Activated naive CD4-positive, alpha-beta T cell (primary cell): Measurements from ENCODE around the gene OR5K1.

ENCODE experiments used
- DNase-seq, 4 experiments: peaks; one replicate each; lab custom pipeline; 2025; lab: John Stamatoyannopoulos, UW

OR5K1 gene

DNA sequence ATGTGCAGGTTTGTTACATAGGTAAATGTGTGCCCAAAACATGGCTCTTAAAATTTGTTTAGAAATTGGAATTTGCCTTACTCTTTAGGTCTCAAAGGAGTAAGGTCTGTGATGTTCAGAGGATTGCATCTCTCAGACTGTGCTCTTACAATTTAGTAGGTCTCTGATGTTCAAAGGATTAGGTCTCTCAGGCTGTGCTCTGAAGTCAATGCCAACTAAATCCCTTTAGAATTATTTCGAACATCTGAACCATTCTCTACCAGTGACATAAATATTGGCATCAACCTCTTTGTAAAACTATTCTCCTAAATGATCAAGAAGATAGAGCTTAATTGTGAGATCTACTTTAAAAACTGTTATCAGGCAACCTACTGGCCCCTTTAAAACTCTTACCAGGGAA is at the start of gene OR5K1:
Gene OR5K1 (plus strand): TSS at position 301 of the 400 bp plus-strand sequence. CDS start 6,376 bp downstream, outside the sequence.
- no peak for DNase-seq

DNA sequence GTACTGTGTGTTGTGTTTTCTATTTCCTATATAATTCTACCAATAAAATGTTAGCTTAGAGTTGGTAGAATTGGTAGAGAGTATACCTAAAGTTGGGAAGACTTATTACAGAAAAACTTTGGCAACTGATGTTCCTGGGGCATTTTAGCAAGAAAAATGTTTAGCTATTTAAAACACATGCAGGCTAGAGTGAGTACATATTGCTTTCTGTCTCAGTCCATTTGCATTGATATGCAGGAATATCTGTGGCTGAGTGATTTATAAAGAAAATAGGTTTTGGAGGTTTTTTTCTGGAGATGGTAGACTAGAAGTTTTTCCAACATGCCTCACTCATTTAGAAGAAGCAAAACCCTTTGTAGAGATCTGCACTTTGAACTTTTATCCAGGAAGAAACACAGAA is 30.4 kb upstream of the OR5K1 start:
- DNase-seq = no peak

DNA sequence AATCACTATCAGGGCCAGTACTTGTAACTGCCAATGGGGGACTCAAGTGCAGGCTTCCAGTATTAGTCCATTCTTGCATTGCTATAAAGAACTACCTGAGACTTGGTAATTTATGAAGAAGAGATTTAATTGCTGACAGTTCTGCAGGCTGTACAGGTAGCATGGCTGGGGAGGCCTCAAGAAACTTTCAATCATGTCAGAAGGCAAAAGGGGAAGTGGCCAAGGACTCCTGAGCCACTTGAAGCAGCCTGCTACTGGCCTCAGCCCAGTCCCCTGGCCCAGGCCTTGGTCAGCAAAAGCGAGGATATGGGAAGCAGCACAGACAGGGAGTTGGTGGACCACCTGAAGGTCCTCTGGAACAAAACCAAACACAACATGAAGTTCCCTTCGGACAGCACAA is 29.2 kb upstream of the OR5K1 start:
- DNase-seq = no peak

DNA sequence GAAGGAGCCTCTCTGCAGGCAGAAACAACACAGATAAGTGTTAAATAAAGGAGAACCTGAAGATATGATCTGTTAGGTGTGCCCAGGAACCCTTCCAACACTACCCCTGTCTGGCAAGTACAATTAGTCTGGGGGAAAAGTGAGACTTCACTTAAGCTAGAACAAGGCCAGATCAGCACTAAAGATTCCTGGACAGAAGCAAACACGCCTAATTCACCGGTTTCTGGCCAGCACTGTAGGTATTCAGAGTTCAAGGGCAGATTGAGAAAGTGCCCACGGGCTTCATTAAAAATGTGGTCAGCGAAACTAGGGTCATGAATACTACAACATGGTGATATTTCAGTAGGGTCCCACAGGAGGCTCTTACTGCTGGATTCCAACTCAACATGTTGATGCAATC is 28.6 kb upstream of the OR5K1 start:
- no peak for DNase-seq

DNA sequence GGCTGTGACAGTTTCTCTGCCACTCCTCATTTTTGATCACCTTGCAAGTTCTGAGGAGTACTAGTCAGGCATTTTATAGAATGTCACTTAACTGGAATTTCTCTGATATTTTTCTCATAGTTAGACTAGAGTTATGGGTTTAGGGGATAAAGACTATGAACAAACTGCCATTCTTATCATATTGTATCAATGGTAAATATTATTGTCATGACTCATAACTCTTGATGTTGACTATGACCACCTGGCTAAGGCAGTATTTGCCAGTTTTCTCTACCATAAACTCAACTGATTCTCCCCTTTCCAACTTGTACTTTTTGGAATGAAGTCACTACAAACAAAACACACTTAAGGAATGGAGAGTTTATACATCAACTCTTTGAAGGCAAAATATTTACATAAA is 22.7 kb upstream of the OR5K1 start:
- DNase-seq = no peak

DNA sequence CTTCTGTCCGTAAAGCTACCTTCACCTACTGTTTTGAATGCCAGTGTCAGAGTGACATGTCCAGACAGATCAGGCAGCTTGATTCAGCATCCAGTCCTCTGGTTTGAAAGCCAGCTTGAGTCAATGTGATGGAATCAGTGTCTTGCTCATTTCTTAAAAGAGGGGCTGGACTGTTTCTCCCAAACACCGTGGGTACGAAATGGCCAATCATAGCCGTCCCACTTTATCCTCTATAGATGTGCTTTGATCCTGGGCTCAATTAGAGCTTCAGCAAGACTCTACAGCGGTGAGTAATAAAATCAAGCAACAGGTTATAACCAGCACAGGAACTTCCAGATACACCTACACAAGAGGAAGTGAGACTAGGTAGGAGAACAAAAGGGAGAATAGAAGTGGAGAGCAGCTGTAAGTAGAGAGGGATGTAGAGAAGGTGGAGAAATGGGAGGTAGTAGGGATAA is 17.0 kb upstream of the OR5K1 start:
- no peak for DNase-seq

DNA sequence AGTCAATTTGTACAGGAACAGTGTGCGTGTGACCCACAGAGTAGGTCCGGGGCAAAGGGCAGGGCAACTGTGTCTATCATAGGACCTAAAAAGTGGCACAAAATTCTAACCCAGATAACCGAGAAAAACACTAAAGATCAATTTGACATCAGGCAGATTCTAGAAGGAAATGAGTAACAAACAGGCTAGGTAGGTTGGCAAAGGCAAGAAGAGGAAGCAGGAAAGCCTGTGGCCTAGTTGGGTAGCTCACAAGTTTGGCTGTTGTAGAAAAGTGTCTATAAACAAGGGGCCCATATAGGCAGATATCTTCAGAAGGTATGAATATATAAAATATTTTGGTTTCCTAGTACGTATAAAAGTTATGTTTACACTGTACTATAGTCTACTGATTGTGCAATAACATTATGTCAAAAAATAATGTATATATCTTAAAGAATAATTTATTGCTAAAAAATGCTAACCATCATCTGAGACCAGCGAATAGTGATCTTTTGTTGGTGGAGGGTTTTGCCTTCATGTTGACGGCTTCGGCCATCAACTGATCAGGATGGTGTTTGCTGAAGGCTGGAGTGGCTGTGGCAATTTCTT is 13.3 kb upstream of the OR5K1 start:
- DNase-seq = no peak

DNA sequence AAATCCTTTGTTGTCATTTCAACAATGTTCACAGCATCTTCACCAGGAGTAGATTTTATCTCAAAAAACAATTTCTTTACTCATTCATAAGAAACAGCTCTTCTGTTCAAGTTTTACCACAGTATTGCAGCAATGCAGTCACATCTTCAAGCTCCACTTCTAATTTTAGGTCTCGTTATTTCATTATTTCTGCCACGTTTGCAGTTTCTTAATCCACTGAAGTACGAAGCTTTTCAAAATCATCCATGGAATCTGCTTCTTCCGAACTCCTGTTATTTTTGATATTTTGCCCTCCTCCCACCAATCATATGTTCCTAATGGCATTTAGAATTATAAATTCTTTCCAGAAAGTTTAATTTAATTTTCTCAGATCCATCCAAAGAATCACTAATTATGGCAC is 12.6 kb upstream of the OR5K1 start:
- DNase-seq = no peak

DNA sequence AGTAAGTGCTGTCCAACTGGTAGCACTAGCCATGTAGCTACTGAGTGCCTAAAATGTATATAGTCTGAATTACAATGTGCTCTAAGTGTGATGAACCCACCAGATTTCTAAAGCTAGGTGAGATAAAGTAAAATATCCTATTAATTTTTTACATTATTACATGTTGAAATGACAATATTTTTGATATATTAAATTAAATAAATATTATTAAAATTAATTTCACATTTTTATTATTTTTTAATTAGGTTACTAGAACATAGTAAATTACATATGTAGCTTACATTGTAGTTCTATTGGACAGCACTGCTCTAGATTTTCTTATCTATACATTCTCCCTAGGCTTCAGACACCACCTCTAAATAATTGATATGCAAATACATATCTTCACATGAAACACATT is 9.2 kb upstream of the OR5K1 start:
- DNase-seq = no peak

DNA sequence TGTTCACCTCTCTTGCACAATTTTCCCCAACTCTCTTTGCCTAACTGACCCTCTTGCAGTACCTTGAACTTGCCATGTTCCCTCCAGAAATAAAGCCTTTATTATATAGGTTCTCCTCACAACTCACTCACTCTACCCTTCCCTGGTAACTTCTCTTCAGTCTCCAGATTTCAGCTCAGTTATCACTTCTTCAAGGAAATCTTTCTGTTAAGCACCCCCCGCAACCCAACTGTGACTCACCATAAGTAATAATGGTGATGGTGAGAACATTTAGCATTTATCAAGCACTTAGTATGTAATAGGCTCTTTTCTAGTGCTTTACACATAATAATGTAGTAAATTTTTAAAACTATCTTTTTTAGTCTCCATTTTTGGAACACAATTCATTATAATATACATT is 8.1 kb upstream of the OR5K1 start:
- DNase-seq = no peak

DNA sequence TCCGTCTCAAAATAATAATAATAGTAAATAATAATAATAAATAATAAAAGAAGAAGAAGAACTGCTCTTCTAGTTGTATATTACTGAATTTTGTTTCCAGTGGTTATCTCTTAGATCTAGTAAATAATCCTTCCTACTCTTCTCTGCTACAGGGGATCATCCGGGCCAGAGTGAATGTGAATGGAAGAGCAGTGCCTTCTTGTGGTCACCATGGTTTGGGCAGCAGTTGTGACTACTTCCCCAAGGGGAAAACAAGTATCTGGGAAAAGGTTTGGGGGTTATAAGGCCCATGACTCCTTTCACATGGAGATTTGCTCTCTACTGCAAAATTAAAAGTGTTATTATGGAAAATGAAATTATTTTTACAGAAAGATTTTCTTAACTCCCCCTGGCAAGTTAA is 5.5 kb upstream of the OR5K1 start:
- DNase-seq = no peak

DNA sequence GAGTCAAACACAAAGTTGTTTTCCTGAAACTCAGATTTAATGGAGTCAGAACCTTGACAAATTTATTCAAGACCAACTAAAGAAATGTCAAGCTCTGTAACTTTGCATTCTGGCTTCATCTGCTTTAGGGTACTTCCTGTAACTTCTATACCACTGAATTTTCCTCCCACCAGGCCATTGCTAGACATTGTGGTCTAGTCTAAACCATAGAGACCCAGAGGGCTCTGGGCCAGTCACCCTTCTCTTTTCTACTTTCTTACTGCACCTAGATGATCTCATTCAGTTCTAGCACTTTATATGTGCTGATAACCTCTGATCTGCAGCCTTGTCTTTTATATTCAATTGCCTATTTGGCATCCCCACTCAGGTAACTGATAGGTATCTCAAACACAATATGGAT is 2.8 kb upstream of the OR5K1 start:
- DNase-seq = no peak

DNA sequence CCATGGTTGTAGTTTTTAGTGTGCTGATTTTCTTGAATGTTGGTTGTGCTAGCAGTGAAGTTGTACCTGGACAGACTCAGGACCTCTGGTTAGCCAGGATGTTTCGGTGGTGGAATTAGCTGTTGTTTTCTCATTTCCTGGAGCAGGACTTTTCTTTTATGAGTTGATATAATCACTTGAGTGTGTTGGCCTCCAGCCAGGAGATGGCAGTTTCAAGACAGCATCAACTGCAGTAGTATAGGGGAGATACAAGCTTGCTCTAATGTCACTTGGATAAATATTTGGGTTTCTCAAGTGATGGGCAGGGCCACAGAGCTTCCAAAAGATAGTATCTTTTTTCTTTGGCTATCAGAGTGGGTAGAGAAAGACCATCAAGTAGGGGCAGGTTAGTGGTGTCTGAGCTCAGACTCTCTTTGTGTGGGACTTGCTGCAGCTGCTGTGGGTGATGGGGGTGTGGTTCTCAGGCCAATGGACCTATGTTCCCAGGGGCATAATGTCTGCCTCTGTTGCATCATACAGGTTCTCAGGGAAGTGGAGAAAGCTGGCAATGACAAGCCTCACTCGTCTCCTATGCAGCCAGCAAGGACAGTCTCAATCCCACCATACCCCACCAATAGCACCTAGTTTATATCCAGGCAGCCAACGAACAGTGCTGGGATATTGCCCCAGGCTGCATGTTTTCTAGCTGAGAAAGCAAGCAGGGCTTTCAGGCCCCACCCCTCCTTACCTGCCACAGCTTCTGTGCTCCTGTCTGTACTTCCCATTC is 19.9 kb downstream of the OR5K1 start:
- DNase-seq = no peak

DNA sequence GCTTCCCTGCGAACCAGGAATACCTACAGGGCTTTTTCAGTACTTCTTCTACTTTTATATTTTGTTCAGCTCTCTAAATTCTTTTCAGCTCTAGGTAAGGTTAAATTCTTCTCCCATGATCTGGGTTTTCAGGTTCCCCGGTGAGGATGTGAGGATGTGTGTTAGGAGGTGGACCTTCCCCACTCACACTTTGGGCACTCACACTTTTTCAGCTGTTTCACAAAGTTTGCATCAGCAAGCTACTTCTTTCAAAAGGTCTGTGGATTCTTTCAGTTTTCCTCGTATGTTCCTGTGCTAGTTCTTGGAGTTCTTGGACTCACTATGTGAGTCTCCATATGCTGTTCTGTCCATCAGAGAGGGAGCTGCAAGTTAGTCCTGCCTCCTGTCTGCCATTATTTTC is 20.6 kb downstream of the OR5K1 start:
- DNase-seq = no peak

DNA sequence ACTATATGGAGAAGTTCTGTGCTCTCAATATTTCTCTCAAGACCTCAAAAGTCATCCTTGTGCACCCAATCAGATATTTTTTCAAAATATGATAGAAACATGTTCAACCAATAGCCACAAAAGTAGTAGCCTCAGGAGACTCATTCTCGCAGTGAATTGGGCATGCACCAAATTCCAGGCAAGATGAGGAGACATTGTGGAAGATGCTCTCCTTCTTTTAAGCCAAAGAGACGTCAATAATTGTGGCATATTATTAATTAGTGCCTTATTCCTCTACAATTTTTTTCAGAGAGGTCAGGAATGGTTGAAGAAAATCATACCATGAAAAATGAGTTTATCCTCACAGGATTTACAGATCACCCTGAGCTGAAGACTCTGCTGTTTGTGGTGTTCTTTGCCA is 34.4 kb downstream of the OR5K1 start, which contains the start of gene OR5K2:
Gene OR5K2 (plus strand): TSS at position 301 of the 400 bp plus-strand sequence. CDS start 0 bp downstream, at position 301.
- DNase-seq = no peak

DNA sequence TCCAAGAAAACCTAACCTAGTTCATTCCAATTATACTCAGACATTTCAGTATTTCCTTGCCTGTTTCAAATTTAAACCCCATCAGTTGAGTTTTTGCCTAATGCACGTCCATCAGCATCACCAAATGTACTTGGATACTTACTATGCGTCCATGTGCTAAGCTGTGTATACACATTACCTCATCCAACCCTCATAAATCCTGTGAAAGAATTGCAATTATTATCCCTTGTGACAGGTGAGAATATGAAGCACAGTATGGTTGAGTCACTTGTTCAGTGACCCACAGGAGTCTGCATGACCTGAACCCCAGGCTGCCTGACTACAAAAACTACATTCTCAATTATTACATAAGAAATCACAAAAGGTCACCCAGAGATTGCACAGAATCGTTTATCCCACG is 37.0 kb downstream of the OR5K1 start:
- no peak for DNase-seq

DNA sequence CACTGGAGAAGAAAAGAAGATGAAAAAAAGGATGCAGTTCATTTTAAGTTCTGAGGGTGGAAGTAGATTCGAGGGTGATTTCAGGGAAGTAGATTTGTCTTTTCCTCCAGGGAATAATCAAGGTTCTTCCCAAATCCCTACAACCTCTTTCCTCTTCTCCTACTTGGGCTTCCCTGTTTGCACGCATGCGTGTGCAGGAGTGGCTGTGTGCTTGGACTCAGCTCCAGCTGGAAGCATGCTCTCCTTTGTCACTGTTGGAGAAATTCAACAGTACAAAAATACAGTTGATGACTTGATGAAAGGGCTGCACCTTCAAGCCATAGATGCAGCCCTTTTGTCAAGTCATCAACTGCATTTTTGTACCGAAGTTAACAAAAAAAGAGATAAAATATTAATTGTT is 38.3 kb downstream of the OR5K1 start:
- DNase-seq = no peak

DNA sequence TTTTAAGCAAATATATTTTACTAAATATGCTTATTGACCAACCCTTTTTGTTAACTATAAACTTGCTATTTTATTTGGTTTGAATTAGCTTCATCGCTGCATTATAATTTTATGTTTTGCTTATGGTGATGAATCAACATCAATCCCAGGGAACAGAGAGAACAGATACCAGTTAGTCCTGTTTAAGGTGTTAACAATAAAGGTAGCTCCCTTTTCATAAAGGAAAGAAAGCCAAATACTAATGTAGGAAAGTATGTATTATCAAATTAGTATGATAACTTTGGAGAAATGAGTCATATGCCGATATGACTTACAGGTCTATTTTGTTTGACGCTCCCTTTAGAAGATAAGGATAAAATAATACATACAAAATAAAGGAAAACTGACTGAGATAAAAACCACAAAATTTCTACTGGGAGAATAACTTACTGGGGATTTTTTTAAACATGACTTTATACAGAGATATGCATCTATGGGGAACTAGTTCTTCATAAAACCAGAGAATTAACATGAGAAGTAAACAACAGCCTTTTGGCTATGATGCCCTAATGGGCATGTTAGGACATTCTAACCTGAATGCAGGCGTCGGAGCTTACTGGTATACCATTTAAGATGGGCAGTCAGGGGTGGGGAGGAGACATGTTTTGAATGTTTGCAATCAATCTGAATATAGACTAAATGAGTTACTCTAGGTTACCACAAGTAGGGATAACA is 39.0 kb downstream of the OR5K1 start:
- no peak for DNase-seq

DNA sequence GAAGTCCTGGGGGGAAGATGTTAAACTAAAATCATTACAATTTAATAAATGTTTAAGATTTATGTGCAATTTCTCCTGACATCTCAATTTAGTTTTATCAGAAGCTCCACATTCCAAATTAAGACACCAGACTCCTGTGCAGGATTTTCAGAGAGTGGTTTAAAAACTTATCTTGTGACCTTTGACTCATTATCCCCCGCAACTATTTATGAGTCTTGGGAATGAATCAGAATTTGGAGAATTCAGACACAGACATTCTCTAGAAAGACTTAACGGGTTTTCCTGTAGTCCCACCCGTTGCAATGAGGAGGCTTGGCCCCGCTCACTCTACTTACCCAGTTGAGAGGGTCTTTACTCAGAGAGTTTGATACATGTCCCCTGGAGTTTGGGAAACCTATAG is 41.5 kb downstream of the OR5K1 start:
- no peak for DNase-seq

DNA sequence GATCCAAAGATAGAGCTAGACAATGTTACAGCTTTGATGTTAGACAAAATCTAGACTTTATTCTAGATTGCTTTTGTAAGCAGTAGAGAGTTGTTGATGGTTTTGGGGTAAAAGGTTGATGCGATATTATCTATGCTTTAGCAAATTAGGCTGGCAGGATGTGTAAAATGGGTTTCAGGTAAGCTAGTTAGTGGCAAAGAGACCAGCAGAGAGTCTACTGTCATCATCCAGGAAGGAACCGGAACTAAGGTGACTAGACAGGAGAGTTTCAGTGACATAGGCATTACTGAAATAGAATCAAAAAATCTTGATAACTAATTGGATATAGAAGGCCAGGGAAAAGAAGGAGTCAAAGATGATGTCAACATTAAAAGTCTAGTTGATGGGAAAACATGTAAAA is 45.6 kb downstream of the OR5K1 start:
- DNase-seq = no peak

DNA sequence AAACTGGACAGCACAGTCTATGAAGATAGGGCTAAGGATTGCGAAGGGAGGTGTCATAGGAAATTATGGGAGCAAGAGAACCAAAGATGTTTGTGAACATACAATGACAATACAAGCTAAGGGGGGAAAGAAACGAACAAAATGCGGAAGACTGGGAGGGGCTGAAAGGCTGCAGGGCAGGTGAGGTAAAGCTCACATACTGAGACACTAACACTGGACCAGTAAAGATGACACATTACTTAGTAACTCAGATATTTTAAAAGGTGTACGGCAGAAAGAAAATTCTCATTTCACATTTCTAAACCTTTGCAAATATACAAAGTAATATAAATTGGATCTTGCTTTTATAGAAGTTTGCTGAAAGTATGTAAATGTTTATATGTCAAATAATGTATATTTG is 49.6 kb downstream of the OR5K1 start:
- DNase-seq = no peak

DNA sequence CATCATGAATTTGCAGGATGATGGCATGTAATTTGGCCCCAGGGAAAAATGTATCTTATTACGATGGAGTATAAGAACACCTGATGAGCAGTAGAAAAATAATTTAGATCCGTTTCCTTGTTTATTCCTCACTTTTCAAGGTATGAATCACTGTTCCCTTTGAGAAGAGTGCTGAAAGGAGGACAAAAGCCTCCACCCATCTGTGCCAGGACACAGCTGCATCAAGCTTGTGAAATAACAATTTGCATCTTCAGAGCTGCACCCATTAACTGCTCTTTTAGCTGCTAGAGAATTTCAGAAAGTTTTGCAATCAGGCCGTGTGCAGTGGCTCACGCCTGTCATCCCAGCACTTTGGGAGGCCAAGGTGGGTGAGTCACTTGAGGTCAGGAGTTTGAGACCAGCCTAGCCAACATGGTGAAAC is 50.1 kb downstream of the OR5K1 start:
- no peak for DNase-seq

DNA sequence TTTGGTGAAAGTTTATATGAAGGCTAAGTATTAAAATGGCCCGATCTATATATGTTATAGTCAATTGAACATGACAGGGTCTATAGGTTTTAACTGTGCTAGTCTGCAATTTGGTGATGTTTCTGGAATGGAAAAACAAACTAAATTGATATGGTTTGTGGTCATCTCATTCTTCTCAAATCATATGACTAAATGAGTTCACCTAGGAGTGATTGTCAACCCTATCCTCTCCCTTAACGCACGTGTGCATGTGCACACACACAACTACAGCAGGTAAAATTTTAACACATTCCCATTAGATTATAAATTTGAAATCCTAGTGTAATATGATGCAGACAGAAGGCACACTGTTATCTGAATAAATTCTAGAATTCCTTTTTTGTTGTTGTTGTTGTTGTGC is 50.7 kb downstream of the OR5K1 start:
- no peak for DNase-seq
